H1 (cell line): ENCODE measurements around the gene SECISBP2L.

ENCODE experiments used
- ASH2L ChIP-seq: fragments of 200-600, 300-600 bp; sonication (generic); IDR thresholded peaks from one replicate; pipeline ENCODE4 v1.7.1; 2017; ENCODE audit warnings: low read length
- CEBPB ChIP-seq: IDR thresholded peaks from 2 replicates; pipeline ENCODE4 v1.6.1; 2012; ENCODE audit warnings: low read depth, low read length
- CHD1 ChIP-seq: IDR thresholded peaks from 2 replicates; pipeline ENCODE4 v1.6.1; 2012; ENCODE audit warnings: low read depth, low read length, improper control_type of control experiment
- CTCF ChIP-seq, 3 experiments: IDR thresholded peaks; 1 replicate in 2 of 3; 2 replicates in 1 of 3; pipeline versions ENCODE4 v1.5.1 to v1.6.1; 2011; ENCODE audit warnings: low read length in 3 of 3, mild to moderate bottlenecking in 3 of 3, inconsistent platforms in 2 of 3, low read depth in 1 of 3, moderate library complexity in 1 of 3; ENCODE audit not compliant: insufficient read depth in 1 of 3; ENCODE audit errors: control extremely low read depth in 1 of 3
- EGR1 ChIP-seq: IDR thresholded peaks from 2 replicates; pipeline ENCODE4 v1.6.1; 2011; ENCODE audit warnings: low read depth, low read length, borderline replicate concordance
- GABPA ChIP-seq: IDR thresholded peaks from 2 replicates; pipeline ENCODE4 v1.6.1; 2011; ENCODE audit warnings: mild to moderate bottlenecking, low read length, moderate library complexity, borderline replicate concordance; ENCODE audit not compliant: insufficient read depth
- NANOG ChIP-seq: IDR thresholded peaks from 2 replicates; pipeline ENCODE4 v1.6.1; 2011; ENCODE audit warnings: low read length, low read depth, mild to moderate bottlenecking, inconsistent platforms; ENCODE audit not compliant: insufficient read depth, poor library complexity, severe bottlenecking
- POLR2A ChIP-seq, 2 experiments: IDR thresholded peaks; 1 replicate in 1 of 2; 2 replicates in 1 of 2; pipeline ENCODE4 v1.6.1; 2011; ENCODE audit warnings: low read depth in 2 of 2, low read length in 2 of 2, mild to moderate bottlenecking in 2 of 2; ENCODE audit errors: control extremely low read depth in 1 of 2
- RAD21 ChIP-seq, 2 experiments: IDR thresholded peaks in 1 of 2; conservative IDR thresholded peaks in 1 of 2; 2 replicates each; pipeline ENCODE4 v1.6.1; 2011; ENCODE audit warnings: low read depth in 2 of 2, low read length in 2 of 2, improper control_type of control experiment in 1 of 2, inconsistent platforms in 1 of 2, mild to moderate bottlenecking in 1 of 2, moderate library complexity in 1 of 2
- SIN3A ChIP-seq, 2 experiments: IDR thresholded peaks in 1 of 2; conservative IDR thresholded peaks in 1 of 2; 2 replicates each; pipeline ENCODE4 v1.6.1; 2011 to 2012; ENCODE audit warnings: low read length in 2 of 2, improper control_type of control experiment in 1 of 2, low read depth in 1 of 2, mild to moderate bottlenecking in 1 of 2
- SP4 ChIP-seq: IDR thresholded peaks from 2 replicates; pipeline ENCODE4 v1.6.1; 2012; ENCODE audit warnings: low read length, inconsistent platforms
- USF2 ChIP-seq: IDR thresholded peaks from 2 replicates; pipeline ENCODE4 v1.6.1; 2011; ENCODE audit warnings: low read length, improper control_type of control experiment
- ZNF274 ChIP-seq: IDR thresholded peaks from 2 replicates; pipeline ENCODE4 v1.7.0; 2012; ENCODE audit warnings: low read length, borderline replicate concordance; ENCODE audit errors: extremely low read depth

- TF ChIP-seq CTCF (IDR thresholded peaks at IDR 0.05; ENCODE audit: control extremely low read depth in 1 of 3, insufficient read depth in 1 of 3, low read depth in 1 of 3, low read length in 3 of 3) (no peak), RAD21 (IDR thresholded peaks at IDR 0.05 in 1 of 2, conservative IDR thresholded peaks at IDR 0.05 in 1 of 2; ENCODE audit: low read depth in 2 of 2, low read length in 2 of 2) (no peak), SIN3A (conservative IDR thresholded peaks at IDR 0.05 in 1 of 2, IDR thresholded peaks at IDR 0.05 in 1 of 2; ENCODE audit: low read depth in 1 of 2, low read length in 2 of 2) (no peak), ZNF274 (no peak), SP4 (no peak), CEBPB (no peak), USF2 (no peak), CHD1 (no peak), ASH2L (no peak), NANOG (no peak), EGR1 (no peak), GABPA (no peak), POLR2A (IDR thresholded peaks at IDR 0.05; ENCODE audit: control extremely low read depth in 1 of 2, low read depth in 2 of 2, low read length in 2 of 2) (no peak)
These were observed 13.2 kb upstream of the SECISBP2L start for GRCh38 chr15:49059491-49059890.
